Measurements from ENCODE around the gene TARS3.
"Not testable (repeated sequence)": the region's sequence is repeated elsewhere in the genome, so short reads cannot be mapped to it uniquely, and the experiment has no call there.

Gene TARS3

DNA sequence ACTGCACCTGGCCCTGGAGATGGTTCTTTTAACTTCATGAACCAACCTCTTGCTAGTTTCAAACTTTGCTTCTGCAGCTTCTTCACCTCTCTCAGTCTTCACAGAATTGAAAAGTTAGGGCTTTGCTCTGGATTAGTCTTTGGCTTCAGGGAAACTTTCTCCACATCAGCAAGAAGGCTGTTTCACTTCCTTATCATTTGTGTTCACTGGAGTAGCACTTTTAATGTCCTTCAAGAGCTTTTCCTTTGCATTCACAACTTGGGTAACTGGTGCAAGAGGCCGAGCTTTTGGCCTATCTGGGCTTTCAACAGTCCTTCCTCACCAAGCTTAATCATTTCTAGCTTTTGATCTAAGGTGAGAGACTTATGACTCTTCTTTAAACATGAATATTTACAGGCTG is 56.4 kb downstream of the TARS3 start:
- TF ChIP-seq, protein P1, sequence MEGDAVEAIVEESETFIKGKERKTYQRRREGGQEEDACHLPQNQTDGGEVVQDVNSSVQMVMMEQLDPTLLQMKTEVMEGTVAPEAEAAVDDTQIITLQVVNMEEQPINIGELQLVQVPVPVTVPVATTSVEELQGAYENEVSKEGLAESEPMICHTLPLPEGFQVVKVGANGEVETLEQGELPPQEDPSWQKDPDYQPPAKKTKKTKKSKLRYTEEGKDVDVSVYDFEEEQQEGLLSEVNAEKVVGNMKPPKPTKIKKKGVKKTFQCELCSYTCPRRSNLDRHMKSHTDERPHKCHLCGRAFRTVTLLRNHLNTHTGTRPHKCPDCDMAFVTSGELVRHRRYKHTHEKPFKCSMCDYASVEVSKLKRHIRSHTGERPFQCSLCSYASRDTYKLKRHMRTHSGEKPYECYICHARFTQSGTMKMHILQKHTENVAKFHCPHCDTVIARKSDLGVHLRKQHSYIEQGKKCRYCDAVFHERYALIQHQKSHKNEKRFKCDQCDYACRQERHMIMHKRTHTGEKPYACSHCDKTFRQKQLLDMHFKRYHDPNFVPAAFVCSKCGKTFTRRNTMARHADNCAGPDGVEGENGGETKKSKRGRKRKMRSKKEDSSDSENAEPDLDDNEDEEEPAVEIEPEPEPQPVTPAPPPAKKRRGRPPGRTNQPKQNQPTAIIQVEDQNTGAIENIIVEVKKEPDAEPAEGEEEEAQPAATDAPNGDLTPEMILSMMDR (IDR thresholded peaks at IDR 0.05; ENCODE audit: low read depth, low read length), result no peak
- no peak overlapping the region for H3K4me3 ChIP-seq (ENCODE audit: low read depth, low read length)

DNA sequence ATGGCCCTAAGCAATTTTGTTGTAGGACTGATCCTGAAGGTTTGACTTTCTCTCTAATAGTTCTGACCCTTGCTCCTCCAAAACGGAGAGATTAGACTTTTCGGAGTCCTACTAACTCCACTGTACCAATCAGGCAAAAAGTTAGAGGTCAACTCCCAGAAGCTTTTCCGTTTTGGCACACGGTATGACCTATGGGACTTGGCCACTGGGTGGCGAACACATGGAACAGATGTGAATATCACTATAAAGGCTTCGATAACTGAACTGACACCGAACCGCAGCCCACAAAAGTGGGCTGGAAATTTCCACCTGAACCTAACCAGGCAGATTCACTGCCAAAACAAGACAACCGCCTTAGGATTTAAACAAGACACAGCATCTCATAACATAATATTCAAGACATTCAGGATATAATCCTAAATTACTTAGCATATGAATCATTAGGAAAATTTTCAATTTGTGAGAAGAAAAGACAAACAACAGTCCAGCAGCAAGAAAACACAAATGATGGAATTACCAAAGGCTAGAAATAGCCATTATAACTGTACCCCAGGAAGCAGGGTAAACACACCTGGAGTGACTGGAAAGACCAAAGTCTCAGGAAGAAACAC is 59.9 kb downstream of the TARS3 start:
- H3K4me3 ChIP-seq (ENCODE audit: low read depth, low read length), result no peak overlapping the region

DNA sequence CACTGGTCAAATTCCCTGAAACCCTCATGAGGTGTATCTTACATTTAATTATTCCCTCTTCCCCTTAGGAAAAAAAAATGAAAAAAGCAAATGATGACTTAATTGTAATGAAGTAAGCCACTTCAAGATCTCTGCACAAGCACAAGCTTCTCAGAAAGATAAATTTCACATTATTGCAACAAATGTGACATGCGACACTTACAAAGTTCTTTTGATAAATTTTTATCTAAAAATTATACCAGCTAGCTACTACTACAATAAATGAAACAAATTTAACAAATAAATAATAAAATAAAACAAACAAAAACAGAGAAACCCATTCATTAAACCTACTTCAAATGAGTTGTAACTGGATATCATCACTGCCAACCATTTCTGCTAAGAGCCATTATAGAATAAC is 62.1 kb downstream of the TARS3 start:
- H3K4me3 ChIP-seq (ENCODE audit: low read depth, low read length), result no peak overlapping the region
- TF ChIP-seq, protein P1 (IDR thresholded peaks at IDR 0.05; ENCODE audit: low read depth, low read length), result no peak

More for the DNA sequence above, 59.9 kb downstream of the TARS3 start:
- TF ChIP-seq, protein P1 (IDR thresholded peaks at IDR 0.05; ENCODE audit: low read depth, low read length), result no peak

DNA sequence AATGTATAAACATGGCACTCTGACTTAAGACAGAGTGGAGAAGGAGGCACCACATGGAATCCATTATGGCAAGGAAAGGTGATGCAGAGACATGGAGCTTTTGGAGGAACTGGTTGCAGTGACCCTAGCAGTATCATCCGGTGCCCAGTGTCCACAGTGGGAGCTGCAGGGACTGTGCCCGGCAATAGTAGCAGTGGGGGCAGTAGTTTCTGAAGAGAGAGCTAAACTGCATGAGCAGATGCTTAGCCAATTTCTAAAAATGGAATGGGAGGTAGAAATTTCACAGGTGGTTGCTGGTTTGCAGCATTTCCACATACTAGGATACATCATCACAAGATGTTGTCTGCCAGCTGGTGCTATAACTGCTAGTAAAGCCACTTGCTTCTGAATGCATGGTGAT is 64.3 kb downstream of the TARS3 start:
- TF ChIP-seq, protein P1 (IDR thresholded peaks at IDR 0.05; ENCODE audit: low read depth, low read length), result no peak
- no peak overlapping the region for H3K4me3 ChIP-seq (ENCODE audit: low read depth, low read length)

DNA sequence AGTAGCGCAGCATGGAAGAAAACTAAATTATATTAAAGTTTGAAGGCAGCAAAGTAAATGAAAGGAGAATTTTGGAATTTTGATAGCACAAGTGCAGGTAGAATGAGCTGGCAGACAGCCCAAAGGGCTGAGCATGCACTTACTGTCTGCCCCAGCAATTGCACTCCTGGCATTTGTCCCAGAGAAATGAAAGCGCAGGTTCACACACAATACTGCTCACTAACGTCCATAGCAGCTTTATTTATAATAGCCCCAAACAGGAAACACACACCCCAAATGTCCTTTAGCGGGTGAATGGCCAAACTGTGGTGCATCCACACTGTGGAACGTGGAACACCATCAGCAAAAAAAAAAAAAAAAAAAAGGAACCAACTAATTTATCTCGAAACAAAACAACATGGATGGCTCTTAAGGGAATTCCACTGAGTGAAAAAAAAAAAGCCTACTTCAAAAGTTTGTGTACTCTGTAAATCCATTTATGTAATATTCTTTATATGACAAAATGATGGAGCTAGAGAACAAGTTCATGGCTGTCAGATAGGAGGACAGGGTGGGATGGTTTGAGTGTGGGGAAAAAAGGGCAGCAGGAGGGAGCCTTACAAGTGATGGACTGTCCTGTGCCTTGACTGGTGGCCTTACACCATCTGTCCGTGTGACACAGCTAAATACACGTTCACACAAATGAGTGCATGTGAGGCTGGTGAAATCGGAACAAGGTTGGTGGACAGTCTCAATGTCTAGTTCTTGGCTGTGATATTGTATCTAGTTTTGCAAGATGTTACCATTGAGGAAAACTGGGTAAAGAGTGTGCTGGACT is 66.1 kb downstream of the TARS3 start:
- H3K4me3 ChIP-seq (ENCODE audit: low read depth, low read length), result no peak overlapping the region
- TF ChIP-seq, protein P1 (IDR thresholded peaks at IDR 0.05; ENCODE audit: low read depth, low read length), result no peak

DNA sequence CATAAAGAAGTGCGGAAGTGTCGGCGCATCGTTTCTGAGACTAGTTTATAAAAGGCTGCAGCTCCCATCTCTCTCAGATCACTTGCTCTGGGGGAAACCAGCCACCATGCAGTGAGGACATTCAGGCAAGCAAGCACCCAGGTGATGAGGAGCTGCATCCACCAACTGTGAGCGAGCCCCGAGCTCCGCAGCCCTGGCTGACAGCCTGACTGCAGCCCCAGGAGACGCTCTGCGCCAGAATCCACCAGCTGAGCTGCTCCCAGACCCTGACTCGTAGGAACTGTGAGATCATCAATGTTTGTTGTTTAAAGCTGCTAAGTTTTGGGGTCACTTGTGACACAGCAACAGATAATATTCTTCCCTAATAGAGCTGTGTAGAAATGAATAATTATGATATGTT is 67.1 kb downstream of the TARS3 start:
- no peak overlapping the region for H3K4me3 ChIP-seq (ENCODE audit: low read depth, low read length)
- TF ChIP-seq, protein P1 (IDR thresholded peaks at IDR 0.05; ENCODE audit: low read depth, low read length), result no peak

DNA sequence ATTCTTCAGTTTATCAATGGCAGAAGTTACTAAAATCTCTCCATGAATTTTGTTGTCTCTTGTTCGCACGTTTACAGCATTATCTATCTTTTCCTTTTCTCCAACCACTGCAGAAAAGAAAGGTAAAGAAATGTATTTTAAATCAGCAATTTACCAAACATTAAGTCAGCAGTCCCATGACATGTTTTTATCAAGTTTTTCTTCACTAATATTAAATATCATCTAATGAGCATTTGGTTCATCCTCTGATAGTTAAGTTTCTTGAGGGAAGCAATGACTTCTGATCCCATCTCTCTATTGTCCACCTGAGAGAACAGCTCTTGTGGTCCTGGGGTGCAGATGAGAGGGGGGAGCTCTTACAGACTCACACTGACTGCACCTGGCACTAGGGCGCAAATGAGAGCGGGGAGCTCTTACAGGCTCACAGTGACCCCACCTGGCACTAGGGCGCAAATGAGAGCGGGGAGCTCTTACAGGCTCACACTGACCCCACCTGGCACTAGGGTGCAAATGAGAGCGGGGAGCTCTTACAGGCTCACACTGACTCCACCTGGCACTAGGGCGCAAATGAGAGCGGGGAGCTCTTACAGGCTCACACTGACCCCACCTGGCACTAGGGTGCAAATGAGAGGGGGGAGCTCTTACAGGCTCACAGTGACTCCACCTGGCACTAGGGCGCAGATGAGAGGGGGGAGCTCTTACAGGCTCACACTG is 69.5 kb downstream of the TARS3 start:
- H3K4me3 ChIP-seq (ENCODE audit: low read depth, low read length), result not testable (repeated sequence)

Measured in WI38 (cell line).